Vagina (tissue), 2 donors: ENCODE results near the gene SCAF4. TPM values are rescaled to one million over a fixed set of nuclear protein-coding genes. Genes with fewer than 3 reads are reported as not detected.

ENCODE experiments used
- DNase-seq, 2 donors: peaks; one replicate each; pipeline ENCODE4 v3.0.0-alpha.2; 2017; ENCODE audit errors: extremely low spot score in 2 of 2
- H3K27ac ChIP-seq: fragments of 200-600 bp; sonication (generic); one replicate; pipeline ENCODE4 v1.5.1; 2019
- H3K27me3 ChIP-seq: fragments of 200-600 bp; sonication (generic); one replicate; pipeline ENCODE4 v1.5.1; 2019
- H3K36me3 ChIP-seq, 2 donors: fragments of 200-600 bp; sonication (generic); one replicate each; pipeline ENCODE4 v1.5.1; 2017 to 2019
- H3K4me1 ChIP-seq: fragments of 200-600 bp; sonication (generic); one replicate; pipeline ENCODE4 v1.5.1; 2019
- H3K4me3 ChIP-seq, 2 donors: fragments of 200-600 bp; sonication (generic); 1 replicate in 1 of 2; 2 replicates in 1 of 2; pipeline ENCODE4 v1.5.1; 2016 to 2019
- H3K9me3 ChIP-seq: fragments of 200-600 bp; sonication (generic); one replicate; pipeline ENCODE4 v1.5.1; 2019
- CTCF ChIP-seq, 3 experiments: fragments of 450-650 bp in 2 of 3; fragments of 200-600 bp in 1 of 3; sonication (generic) in 1 of 3; IDR thresholded peaks; one replicate each; pipeline ENCODE4 v1.5.1; 2017 to 2019; ENCODE audit warnings: antibody characterized with exemption in 3 of 3, mild to moderate bottlenecking in 2 of 3, moderate library complexity in 2 of 3
- POLR2A ChIP-seq, 2 donors: fragments of 450-650 bp; IDR thresholded peaks; one replicate each; pipeline ENCODE4 v1.6.1; 2017; ENCODE audit warnings: antibody characterized with exemption in 2 of 2, mild to moderate bottlenecking in 2 of 2, moderate library complexity in 2 of 2
- POLR2AphosphoS5 ChIP-seq, 2 donors: sonication (generic); formaldehyde crosslinking; IDR thresholded peaks; one replicate each; pipeline ENCODE4 v1.9.0; 2017; ENCODE audit warnings: antibody characterized with exemption in 2 of 2, mild to moderate bottlenecking in 2 of 2, low read depth in 1 of 2; ENCODE audit not compliant: insufficient read depth in 1 of 2
- intact Hi-C: fragments of 100-400 bp; cut with DNase I; formaldehyde crosslinking; loops from one replicate; pipeline ENCODE4 v1.15.1; 2023
- total RNA-seq: library from RNA; depleted of rRNA; stranded (reverse); fragments of >200 nt; gene quantifications from one replicate; pipeline ENCODE4 v1.2.3, GENCODE V29; 2016

The SCAF4 gene
- total RNA-seq, 1 donor from 2014 or later: 23.1 TPM

DNA sequence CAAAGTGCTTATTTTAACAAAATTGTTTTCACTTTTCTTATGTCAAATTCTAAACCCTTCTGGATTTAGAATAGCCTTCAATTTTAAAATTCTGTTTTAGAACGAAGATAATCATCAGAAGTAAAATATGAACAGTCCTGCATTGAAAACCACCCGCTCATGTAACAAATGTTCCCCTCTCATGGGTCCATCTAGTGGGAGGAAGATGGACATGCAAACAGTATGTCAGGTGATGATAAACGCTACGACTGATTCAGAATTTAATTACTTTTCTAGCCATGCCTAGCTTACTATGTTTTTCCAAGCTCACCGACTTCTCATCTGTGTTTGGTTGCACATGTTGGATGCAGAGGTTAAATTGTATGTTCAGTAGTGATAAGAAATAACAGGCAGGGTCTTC, 48.9 kb downstream of the SCAF4 start:
- Histone ChIP-seq H3K4me1 (no peaks in the 10 kb centered on the region), H3K9me3 (no peaks in the 10 kb centered on the region), H3K36me3 (peaks cover 0 to 65% of the 10 kb centered on the region in 2 donors), H3K27ac (no peak overlapping the region), H3K27me3 (no peaks in the 10 kb centered on the region), H3K4me3 (no peak overlapping the region)
- intact Hi-C loops: no loop called here
- TF ChIP-seq POLR2A (IDR thresholded peaks at IDR 0.05): no peak
- DNase-seq: no peak

GRCh38 chr21:31682620-31683019, 49.3 kb downstream of the SCAF4 start:
- no peak overlapping the region for H3K27ac ChIP-seq
- H3K4me1 ChIP-seq: no peaks in the 10 kb centered on the region
- H3K27me3 ChIP-seq: no peaks in the 10 kb centered on the region
- peaks cover 0 to 62% of the 10 kb centered on the region in 2 donors for H3K36me3 ChIP-seq
- no peaks in the 10 kb centered on the region for H3K9me3 ChIP-seq
- intact Hi-C loops: no loop called here
- no peak overlapping the region for H3K4me3 ChIP-seq
- DNase-seq: no peak
- TF ChIP-seq CTCF (IDR thresholded peaks at IDR 0.05) (no peak), POLR2AphosphoS5 (IDR thresholded peaks at IDR 0.05; ENCODE audit: insufficient read depth in 1 of 2, low read depth in 1 of 2) (no peak), POLR2A (IDR thresholded peaks at IDR 0.05) (no peak)

DNA sequence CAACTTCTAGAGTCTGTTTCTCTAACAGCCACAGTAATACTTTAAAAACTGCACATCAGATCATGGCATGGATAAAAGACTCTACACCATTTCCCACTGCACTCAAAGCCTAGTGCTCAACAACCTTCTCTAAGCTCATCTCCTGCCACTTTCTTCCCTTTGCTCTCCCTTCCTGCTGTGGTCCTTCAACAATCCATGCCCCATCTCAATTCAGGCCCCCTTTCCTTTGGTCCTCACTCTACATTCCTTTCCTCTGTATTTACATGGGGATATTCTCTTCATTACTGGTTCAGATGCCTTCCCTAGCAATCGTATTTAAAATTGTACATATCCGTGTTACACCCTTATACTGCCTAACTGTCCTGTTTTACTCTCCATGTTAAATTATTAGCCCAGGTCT, 53.4 kb downstream of the SCAF4 start:
- intact Hi-C loops: no loop called here
- DNase-seq: no peak
- H3K4me1 ChIP-seq: no peaks in the 10 kb centered on the region
- peaks cover 0 to 23% of the 10 kb centered on the region in 2 donors for H3K36me3 ChIP-seq
- H3K4me3 ChIP-seq: no peak overlapping the region
- no peak for TF ChIP-seq CTCF (IDR thresholded peaks at IDR 0.05)
- TF ChIP-seq POLR2AphosphoS5 (IDR thresholded peaks at IDR 0.05; ENCODE audit: insufficient read depth in 1 of 2, low read depth in 1 of 2): no peak
- no peak for TF ChIP-seq POLR2A (IDR thresholded peaks at IDR 0.05)
- no peaks in the 10 kb centered on the region for H3K27me3 ChIP-seq
- no peaks in the 10 kb centered on the region for H3K9me3 ChIP-seq
- H3K27ac ChIP-seq: no peak overlapping the region

DNA sequence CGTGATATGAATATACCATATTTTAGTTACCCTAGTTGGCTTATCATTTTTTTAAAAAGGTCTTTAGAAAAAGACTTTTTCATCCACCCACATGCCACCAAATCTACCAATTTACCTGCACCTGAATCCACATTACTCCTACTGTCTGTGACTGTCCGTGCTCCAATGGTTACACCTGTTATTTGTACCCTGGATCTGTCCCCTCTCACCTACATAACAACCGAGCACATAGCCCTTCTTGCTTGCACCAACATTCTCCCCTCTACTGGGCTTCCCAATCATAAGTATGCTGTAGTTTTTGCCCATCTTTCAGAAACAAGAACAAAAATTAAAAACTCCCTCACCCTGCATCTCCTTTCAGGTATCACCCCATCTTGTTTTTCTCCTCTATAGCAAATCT, 54.9 kb downstream of the SCAF4 start:
- Histone ChIP-seq H3K27ac (no peak overlapping the region), H3K4me1 (no peaks in the 10 kb centered on the region), H3K4me3 (no peak overlapping the region), H3K9me3 (no peaks in the 10 kb centered on the region), H3K36me3 (peaks cover 0 to 16% of the 10 kb centered on the region in 2 donors), H3K27me3 (no peaks in the 10 kb centered on the region)
- TF ChIP-seq CTCF (IDR thresholded peaks at IDR 0.05) (no peak), POLR2AphosphoS5 (IDR thresholded peaks at IDR 0.05; ENCODE audit: insufficient read depth in 1 of 2, low read depth in 1 of 2) (no peak), POLR2A (IDR thresholded peaks at IDR 0.05) (no peak)
- intact Hi-C loops: no loop called here
- no peak for DNase-seq

- H3K4me3 ChIP-seq: no peak overlapping the region
- intact Hi-C loops: no loop called here
- peaks cover 0 to 19% of the 10 kb centered on the region in 2 donors for H3K36me3 ChIP-seq
- no peaks in the 10 kb centered on the region for H3K4me1 ChIP-seq
- H3K27me3 ChIP-seq: no peaks in the 10 kb centered on the region
- no peaks in the 10 kb centered on the region for H3K9me3 ChIP-seq
- no peak for DNase-seq
- H3K27ac ChIP-seq: no peak overlapping the region
- TF ChIP-seq CTCF (IDR thresholded peaks at IDR 0.05) (no peak), POLR2AphosphoS5 (IDR thresholded peaks at IDR 0.05; ENCODE audit: insufficient read depth in 1 of 2, low read depth in 1 of 2) (no peak), POLR2A (IDR thresholded peaks at IDR 0.05) (no peak)
Measured at GRCh38 chr21:31675960-31676359, 56.0 kb downstream of the SCAF4 start.

DNA sequence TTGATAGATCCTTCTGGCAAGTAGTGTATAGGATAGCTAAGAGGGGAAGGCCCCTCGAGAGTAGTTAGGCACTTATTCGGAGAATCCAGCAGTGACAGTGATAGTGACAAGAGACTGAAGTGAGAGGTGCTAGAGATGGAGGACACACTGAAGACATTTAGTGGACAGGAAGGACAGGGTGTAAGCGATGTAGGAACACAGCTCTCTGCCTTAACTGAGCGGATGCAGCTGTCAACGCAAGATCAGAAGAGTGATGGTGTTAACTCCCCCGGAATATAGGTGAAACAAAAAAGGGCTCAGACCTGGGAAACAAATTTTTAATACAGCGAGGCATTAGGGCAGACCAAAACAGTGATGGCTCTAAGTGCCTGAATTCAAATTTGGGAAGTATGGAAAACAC, 56.6 kb downstream of the SCAF4 start:
- Histone ChIP-seq H3K27ac (no peak overlapping the region), H3K27me3 (no peaks in the 10 kb centered on the region), H3K4me3 (no peak overlapping the region), H3K9me3 (no peaks in the 10 kb centered on the region), H3K4me1 (no peaks in the 10 kb centered on the region), H3K36me3 (peaks cover 0 to 15% of the 10 kb centered on the region in 2 donors)
- no peak for DNase-seq
- intact Hi-C loops: no loop called here
- no peak for TF ChIP-seq CTCF (IDR thresholded peaks at IDR 0.05)
- no peak for TF ChIP-seq POLR2A (IDR thresholded peaks at IDR 0.05)
- TF ChIP-seq POLR2AphosphoS5 (IDR thresholded peaks at IDR 0.05; ENCODE audit: insufficient read depth in 1 of 2, low read depth in 1 of 2): no peak
